Activated B cell treated with CpG ODN at 0.5 μM for 24 hours (primary cell): ENCODE data around the gene CABP7. TPM values are rescaled to one million over a fixed set of nuclear protein-coding genes. Genes with fewer than 3 reads are reported as not detected.

Experiments
- ATAC-seq: fragments of 200-7000 bp; cut with Tn5 transposase; one replicate; pipeline ENCODE4 v1.10.0; 2021; ENCODE audit warnings: low read depth, mild to moderate bottlenecking, moderate library complexity
- CTCF ChIA-PET: fragments of 350-600 bp; sonication (Branson Sonifier 250); formaldehyde crosslinking; loops from one replicate; lab custom pipeline; 2021; ENCODE audit warnings: antibody characterized with exemption; lab: Charles Lee
- POLR2A ChIA-PET: fragments of 350-600 bp; sonication (Branson Sonifier 250); formaldehyde crosslinking; loops from one replicate; lab custom pipeline; 2021; ENCODE audit warnings: antibody characterized with exemption; lab: Charles Lee
- DNase-seq: peaks from one replicate; pipeline ENCODE4 v3.0.0; 2022
- H3K27ac Mint-ChIP-seq: one replicate; pipeline ENCODE4 v1.8.0; 2020; ENCODE audit warnings: mixed read lengths
- H3K27me3 Mint-ChIP-seq: one replicate; pipeline ENCODE4 v1.8.0; 2021; ENCODE audit warnings: mixed read lengths
- H3K36me3 Mint-ChIP-seq: one replicate; pipeline ENCODE4 v1.8.0; 2021; ENCODE audit warnings: low read depth, mixed read lengths
- H3K4me1 Mint-ChIP-seq: one replicate; pipeline ENCODE4 v1.8.0; 2021; ENCODE audit warnings: mixed read lengths
- H3K4me3 Mint-ChIP-seq: one replicate; pipeline ENCODE4 v1.8.0; 2020; ENCODE audit warnings: mild to moderate bottlenecking, mixed read lengths
- H3K9me3 Mint-ChIP-seq: one replicate; pipeline ENCODE4 v1.8.0; 2020; ENCODE audit warnings: mixed read lengths
- intact Hi-C: fragments of 100-400 bp; cut with micrococcal nuclease; formaldehyde crosslinking; loops from one replicate; pipeline ENCODE4 v1.15.1; 2024
- total RNA-seq: library from RNA; stranded (reverse); gene quantifications from 2 replicates; pipeline ENCODE4 v1.2.3, GENCODE V29; 2022
- TF ChIP-seq, protein P1 (sequence below): fragments of 200-600 bp; IDR thresholded peaks from one replicate; pipeline ENCODE4 v1.8.0; 2022; ENCODE audit warnings: antibody characterized with exemption, mild to moderate bottlenecking

Gene CABP7
- total RNA-seq, 1 donor from 2014 or later, result 0.07 TPM

DNA sequence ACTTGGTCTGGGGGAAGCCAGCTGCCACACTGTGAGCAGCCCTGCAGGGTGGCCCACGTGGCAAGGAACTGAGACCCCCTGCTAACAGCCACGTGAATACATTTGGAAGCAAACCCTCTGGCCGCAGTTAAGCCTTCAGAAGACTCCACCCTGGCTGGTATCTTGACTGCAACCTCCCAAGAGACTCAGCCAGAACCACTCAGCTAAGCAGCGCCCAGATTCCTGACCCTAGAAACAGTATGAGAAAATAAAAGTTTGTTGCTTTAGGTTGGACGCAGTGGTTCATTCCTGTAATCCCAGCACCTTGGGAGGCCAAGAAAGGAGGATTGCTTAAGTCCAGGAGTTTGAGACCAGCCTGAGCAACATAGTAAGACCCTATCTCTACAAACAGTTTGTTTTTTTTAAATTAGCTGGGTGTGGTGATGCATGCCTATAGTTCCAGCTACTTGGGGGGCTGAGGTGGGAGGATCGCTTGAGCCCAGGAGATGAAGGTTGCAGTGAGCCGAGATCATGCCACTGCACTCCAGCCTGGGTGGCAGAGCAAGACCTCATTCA lies 38.3 kb downstream of the CABP7 start:
- Mint-ChIP-seq H3K27me3 (no peaks in the 10 kb centered on the region), H3K27ac (no peak overlapping the region), H3K36me3 (no peaks in the 10 kb centered on the region), H3K4me3 (no peak overlapping the region), H3K9me3 (no peaks in the 10 kb centered on the region), H3K4me1 (peaks cover 4% of the 10 kb centered on the region)
- ATAC-seq, result no peak
- intact Hi-C loops, result no loop called here
- no peak for DNase-seq
- TF ChIP-seq, protein P1, sequence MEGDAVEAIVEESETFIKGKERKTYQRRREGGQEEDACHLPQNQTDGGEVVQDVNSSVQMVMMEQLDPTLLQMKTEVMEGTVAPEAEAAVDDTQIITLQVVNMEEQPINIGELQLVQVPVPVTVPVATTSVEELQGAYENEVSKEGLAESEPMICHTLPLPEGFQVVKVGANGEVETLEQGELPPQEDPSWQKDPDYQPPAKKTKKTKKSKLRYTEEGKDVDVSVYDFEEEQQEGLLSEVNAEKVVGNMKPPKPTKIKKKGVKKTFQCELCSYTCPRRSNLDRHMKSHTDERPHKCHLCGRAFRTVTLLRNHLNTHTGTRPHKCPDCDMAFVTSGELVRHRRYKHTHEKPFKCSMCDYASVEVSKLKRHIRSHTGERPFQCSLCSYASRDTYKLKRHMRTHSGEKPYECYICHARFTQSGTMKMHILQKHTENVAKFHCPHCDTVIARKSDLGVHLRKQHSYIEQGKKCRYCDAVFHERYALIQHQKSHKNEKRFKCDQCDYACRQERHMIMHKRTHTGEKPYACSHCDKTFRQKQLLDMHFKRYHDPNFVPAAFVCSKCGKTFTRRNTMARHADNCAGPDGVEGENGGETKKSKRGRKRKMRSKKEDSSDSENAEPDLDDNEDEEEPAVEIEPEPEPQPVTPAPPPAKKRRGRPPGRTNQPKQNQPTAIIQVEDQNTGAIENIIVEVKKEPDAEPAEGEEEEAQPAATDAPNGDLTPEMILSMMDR, result no peak
- ChIA-PET CTCF (no interaction called here), POLR2A (interaction anchor here (1.1 kb wide), 1 partner anchor 8 kb away, joined by 3 read pairs; no protein-coding TSS in a partner anchor)

DNA sequence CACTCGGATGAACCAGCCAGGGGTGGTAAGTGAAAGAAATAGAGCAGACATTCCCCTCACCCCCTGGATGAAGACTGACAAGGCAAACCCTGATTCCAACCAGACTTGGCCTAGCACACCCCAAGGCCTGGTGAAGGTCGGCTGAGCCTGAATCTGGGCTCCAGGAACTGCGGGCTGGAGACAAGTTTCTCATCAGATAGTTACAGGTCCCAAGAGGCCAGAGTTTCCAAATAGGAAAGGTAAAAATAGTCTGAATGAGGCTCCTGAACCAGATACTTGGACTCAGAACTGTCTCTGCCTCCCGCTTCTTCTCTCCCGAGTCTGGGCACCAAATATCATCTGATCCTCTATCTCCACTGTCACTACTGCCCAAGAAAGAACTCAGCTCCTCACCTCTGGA lies 39.2 kb downstream of the CABP7 start:
- intact Hi-C loops, result no loop called here
- DNase-seq (no peak), ATAC-seq (no peak)
- Mint-ChIP-seq H3K9me3 (no peaks in the 10 kb centered on the region), H3K36me3 (no peaks in the 10 kb centered on the region), H3K27me3 (no peaks in the 10 kb centered on the region), H3K4me1 (peaks cover 4% of the 10 kb centered on the region), H3K4me3 (no peak overlapping the region), H3K27ac (no peak overlapping the region)
- TF ChIP-seq, protein P1, result no peak
- CTCF ChIA-PET, result no interaction called here
- POLR2A ChIA-PET, result no interaction called here

- ATAC-seq, result no peak
- CTCF ChIA-PET, result no interaction called here
- POLR2A ChIA-PET, result no interaction called here
These were observed 42.5 kb downstream of the CABP7 start for GRCh38 chr22:29762263-29762662.

GRCh38 chr22:29765905-29766631 lies 46.3 kb downstream of the CABP7 start:
- Mint-ChIP-seq H3K4me1 (peaks cover 32% of the 10 kb centered on the region), H3K27me3 (no peaks in the 10 kb centered on the region), H3K27ac (peak overlapping the region; percentile 93), H3K4me3 (peak overlapping the region; percentile 97), H3K9me3 (no peaks in the 10 kb centered on the region), H3K36me3 (peaks cover 24% of the 10 kb centered on the region)
- TF ChIP-seq, protein P1, result no peak
- ATAC-seq (no peak), DNase-seq (no peak)
- intact Hi-C loops, result loop anchor here (2.0 to 5.0 kb wide), 2 partner anchors 213 to 499 kb away; partner anchors contain the start of genes EWSR1, RHBDD3 and THOC5
- ChIA-PET POLR2A (interaction anchor here (0.5 to 1.7 kb wide), 11 partner anchors 9 to 1847 kb away, joined by 3 to 5 read pairs (median 4); partner anchors contain the start of genes ASCC2, PITPNB and THOC5), CTCF (interaction anchor here (1.0 kb wide), 1 partner anchor 239 kb away, joined by 3 read pairs; no protein-coding TSS in a partner anchor)

More at GRCh38 chr22:29762263-29762662, 42.5 kb downstream of the CABP7 start:
- Mint-ChIP-seq H3K36me3 (peaks cover under 1% of the 10 kb centered on the region), H3K4me1 (peaks cover 15% of the 10 kb centered on the region), H3K9me3 (no peaks in the 10 kb centered on the region), H3K27me3 (no peaks in the 10 kb centered on the region), H3K4me3 (no peak overlapping the region), H3K27ac (no peak overlapping the region)
- TF ChIP-seq, protein P1, result no peak
- no peak for DNase-seq
- intact Hi-C loops, result no loop called here
